Stimulated activated effector memory CD8-positive, alpha-beta T cell treated with anti-CD3 and anti-CD28 coated beads, Interleukin-12 subunit alpha, Interleukin-12 subunit beta, amount 100 ng/mL, for 72 hours (primary cell): ENCODE results near the gene CDK18.

Experiments used
- ATAC-seq: fragments of 150-1000 bp; cut with Tn5 transposase; 2 replicates; pipeline ENCODE4 v1.10.0; 2021
- DNase-seq, 2 donors: peaks; one replicate each; pipeline ENCODE4 v3.0.0; 2021 to 2022; ENCODE audit warnings: low spot score in 2 of 2
- H3K27ac Mint-ChIP-seq: one replicate; pipeline ENCODE4 v1.8.0; 2022; ENCODE audit warnings: mild to moderate bottlenecking, mixed read lengths
- H3K36me3 Mint-ChIP-seq: one replicate; pipeline ENCODE4 v1.8.0; 2022; ENCODE audit warnings: mild to moderate bottlenecking, mixed read lengths
- H3K4me1 Mint-ChIP-seq: one replicate; pipeline ENCODE4 v1.8.0; 2022; ENCODE audit warnings: mixed read lengths
- H3K4me3 Mint-ChIP-seq: one replicate; pipeline ENCODE4 v1.8.0; 2022; ENCODE audit warnings: mild to moderate bottlenecking, mixed read lengths
- H3K9me3 Mint-ChIP-seq: one replicate; pipeline ENCODE4 v1.8.0; 2022; ENCODE audit warnings: mixed read lengths

Gene CDK18

DNA sequence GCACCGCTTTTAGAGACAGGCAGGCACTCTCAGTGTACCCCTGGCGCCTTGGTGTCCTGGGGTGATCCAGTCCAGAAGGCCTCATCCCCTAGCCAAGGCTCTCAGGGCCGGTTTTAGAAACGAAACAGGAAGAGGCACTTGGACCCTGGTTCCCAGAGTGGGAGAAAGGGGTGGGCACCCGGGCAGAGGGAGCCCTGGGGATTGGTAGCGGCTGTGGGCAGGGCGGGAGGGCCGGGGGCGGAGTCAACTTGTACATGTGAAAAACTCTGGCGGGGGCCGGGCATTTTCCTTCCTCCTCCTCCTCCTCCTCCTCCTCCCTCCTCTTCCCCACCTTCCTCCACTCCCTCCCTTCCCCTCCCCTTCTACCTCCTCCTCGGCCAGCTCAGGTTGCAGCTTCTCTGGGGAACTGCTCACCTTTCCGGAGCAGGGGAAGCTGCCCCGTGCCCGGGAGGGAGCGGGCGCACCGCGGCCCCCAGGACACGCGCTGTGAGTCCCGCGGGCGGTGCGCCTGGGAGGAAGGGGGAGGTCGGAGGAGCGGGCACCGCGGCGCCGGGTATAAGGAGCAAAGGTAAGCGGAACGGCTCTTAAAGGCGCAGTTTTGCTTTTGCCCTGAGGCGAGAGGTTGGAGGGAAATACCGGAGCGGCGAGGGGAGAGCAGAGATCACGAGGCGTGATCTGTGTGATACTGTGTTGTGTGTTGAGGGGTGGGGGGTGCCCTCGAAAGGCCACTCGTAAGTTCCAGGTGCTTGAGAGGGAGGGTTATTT lies at the start of gene CDK18:
Gene CDK18, plus strand, starts transcription at position 359 of the 765 bp plus-strand sequence. CDS start 18,499 bp downstream, outside the sequence.
- peak; percentile 21 to 60 for DNase-seq
- ATAC-seq: peak; percentile 68
- Mint-ChIP-seq H3K4me3 (peak within 1 kb of the TSS; percentile 72), H3K36me3 (no peaks in the 10 kb centered on the region), H3K4me1 (peaks cover 14% of the 10 kb centered on the region), H3K27ac (peak within 1 kb of the TSS; percentile 74), H3K9me3 (no peaks in the 10 kb centered on the region)

DNA sequence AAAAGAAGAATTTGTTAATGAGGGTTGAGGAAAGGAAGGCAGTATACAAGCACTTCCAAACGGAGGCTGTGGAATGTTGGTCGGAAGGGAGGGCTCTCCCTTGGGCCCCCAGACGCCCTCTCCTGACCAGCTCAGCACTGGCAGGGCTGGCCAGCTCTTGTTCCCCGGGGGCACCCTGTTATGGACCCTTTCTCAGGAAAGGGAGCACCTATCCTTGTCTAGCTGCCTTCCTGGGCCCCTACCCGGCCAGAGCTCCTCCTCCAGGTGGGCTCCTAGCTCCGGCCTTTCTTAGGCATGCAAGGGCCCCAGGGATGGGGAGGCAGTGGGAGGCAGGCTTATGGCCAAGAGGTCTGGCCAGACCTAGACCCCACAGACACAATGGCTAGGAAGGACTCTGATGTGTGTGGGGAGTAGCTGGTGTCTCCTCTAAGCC lies 49.5 kb upstream of the CDK18 start:
- peaks cover 35% of the 10 kb centered on the region for H3K4me1 Mint-ChIP-seq
- H3K4me3 Mint-ChIP-seq: no peak overlapping the region
- H3K9me3 Mint-ChIP-seq: no peaks in the 10 kb centered on the region
- no peak for DNase-seq
- no peak overlapping the region for H3K27ac Mint-ChIP-seq
- ATAC-seq: no peak
- no peaks in the 10 kb centered on the region for H3K36me3 Mint-ChIP-seq

DNA sequence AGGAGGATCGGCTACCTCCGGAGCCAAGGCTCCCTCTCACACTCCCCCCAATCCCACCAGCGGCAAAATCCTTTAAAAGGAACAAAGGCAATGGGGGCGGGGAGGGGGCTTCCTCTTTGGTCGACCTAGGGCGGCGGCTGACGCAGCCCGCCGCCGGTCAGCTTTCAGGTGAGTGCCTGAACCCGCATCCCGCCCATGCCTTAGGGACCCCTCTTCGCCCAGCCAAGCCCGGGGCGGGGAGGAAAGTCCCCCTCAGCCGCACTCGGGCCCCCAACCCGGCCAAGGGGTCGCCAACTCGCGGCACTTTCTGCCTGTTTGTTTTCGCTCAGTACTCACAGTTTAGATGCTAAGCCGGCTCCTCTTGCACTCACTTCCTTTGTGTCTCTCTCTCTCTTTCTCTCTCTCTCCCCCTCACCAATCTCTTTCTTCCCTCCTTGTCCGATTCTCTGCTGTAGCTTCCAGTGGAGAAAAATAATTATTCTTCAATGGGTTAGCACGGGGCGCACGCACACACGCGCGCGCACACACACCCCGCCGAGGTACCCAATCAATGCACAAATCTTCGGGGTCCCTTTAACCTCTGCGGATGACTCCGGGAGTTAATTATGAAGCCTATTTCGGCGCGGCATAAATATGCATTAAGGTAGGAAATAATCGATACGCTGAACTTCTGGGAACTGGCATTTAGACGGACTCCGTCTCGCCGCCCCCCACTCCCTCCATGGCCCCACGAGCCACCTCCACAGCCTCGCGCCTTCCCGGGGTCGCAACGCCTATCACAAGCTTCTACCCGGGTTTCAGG lies 48.7 kb upstream of the CDK18 start, which contains the start of gene BLACAT1:
Gene BLACAT1, minus strand, starts transcription at position 465 of the 802 bp plus-strand sequence.
- Mint-ChIP-seq H3K36me3 (no peaks in the 10 kb centered on the region), H3K9me3 (no peaks in the 10 kb centered on the region)

DNA sequence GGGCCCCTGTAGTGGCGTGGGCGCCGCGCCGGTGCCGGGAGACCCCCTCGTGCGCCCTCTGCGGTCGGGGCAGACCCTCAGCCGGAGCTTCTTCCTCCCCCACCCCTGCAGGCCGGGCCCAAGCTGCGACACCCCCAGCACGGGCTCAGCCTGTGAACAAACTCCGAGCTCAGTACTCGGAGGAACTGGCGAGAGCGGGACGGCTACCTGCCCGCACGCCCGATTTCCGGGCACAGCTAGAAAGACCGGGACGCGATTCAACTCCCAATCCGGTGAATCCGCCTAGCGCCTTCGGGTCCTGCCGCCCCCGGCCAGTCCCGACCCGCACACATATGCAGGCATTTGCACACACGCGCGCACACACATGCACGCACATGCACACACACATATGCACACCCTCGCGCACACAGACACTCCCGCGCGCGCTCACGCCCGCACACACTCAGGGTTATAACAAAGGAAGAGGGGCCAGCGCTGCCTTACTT lies 48.0 kb upstream of the CDK18 start:
- DNase-seq (no peak), ATAC-seq (no peak)
- peak overlapping the region; percentile 74 for H3K4me3 Mint-ChIP-seq
- H3K27ac Mint-ChIP-seq: no peak overlapping the region
- peaks cover 20% of the 10 kb centered on the region for H3K4me1 Mint-ChIP-seq
- H3K36me3 Mint-ChIP-seq: no peaks in the 10 kb centered on the region
- no peaks in the 10 kb centered on the region for H3K9me3 Mint-ChIP-seq

More for the DNA sequence above, 48.7 kb upstream of the CDK18 start, which contains the start of gene BLACAT1:
- DNase-seq: no peak
- H3K27ac Mint-ChIP-seq: no peak within 1 kb of the TSS
- ATAC-seq: no peak
- H3K4me3 Mint-ChIP-seq: peak within 1 kb of the TSS; percentile 74
- peaks cover 26% of the 10 kb centered on the region for H3K4me1 Mint-ChIP-seq

DNA sequence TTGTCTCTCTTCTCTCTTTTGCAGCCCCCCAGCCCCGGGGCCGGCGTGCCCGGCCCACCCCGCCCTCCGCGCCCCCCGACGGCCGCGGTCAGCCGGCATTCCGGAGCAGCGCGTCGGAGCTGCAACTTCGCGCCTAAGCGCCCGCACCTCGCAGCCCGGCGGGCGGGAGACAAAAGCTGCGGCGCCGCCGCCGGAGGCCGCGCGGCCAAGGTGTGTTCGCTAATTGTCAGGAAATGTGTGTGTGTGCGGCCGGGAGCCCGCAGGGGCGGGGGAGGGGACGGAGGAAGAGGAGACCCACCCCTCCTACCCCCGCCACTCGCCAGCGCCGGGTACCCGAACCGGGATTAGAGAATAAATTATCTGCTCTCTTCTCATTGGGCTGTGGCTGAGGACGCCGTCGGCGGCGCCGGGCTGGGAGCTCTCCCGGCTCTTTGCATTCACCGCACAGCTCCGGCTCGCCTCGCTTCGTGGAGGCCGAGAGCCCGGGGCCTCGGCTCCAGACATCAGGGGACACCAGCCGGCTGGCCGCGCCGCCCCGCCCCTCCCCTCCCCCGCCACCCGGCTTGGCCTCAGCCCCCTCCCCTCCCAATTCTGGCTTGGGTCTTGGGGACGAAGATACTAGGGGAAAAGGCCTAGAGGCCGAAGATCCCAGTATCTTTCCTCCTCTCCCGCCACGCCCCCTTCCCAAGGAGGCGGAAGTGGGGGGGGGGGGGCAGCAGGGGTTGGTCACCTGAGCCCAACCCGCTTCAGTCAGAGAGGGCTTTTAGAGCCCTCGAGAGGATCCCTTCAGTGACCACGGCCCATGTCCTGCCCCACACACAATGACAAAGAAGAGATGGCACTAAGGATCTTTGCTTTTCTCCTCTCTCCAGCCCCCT lies 47.4 kb upstream of the CDK18 start:
- DNase-seq (no peak), ATAC-seq (no peak)
- no peak overlapping the region for H3K27ac Mint-ChIP-seq

DNA sequence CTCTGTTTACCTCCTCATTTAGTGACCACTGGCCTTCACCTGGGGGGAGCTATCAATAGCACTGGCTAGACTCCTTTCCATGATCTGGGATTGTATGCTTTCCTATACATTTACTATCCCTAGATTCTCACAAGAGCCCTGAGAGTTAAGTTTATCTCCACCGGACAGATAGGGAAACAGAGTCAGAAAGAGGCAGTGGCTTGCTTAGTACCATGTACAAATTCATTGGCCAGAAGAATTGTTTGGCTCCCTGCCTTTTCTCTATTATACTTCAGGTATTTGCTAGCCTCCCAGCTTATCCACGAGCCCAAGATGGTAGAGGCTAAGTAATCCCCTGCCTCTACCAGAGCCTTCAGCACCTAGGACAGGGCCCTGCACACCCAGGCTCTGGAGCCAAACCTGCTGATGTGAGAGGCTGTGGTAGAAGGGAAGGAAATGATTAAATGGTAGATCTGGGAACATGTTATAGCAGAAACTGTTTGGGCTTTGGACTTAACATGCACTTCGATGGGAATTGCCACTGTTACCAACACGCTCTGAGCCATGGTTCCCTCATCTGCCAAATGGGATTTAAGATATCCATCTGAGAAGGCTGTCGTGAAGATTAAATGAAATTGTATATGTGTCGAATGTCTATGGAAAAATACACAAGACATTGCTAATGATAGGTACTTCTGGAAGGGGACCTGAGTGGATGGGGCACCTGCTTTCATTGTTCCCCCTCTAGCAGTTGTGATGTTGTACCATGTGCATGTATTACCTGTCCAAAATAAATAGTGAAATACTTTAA lies 45.5 kb upstream of the CDK18 start:
- no peak for DNase-seq
- Mint-ChIP-seq H3K4me1 (peaks cover 19% of the 10 kb centered on the region), H3K9me3 (no peaks in the 10 kb centered on the region), H3K27ac (no peak overlapping the region), H3K4me3 (no peak overlapping the region), H3K36me3 (no peaks in the 10 kb centered on the region)
- peak; percentile 64 for ATAC-seq

More for the DNA sequence above, 47.4 kb upstream of the CDK18 start:
- H3K9me3 Mint-ChIP-seq: no peaks in the 10 kb centered on the region
- peaks cover 19% of the 10 kb centered on the region for H3K4me1 Mint-ChIP-seq
- peak overlapping the region; percentile 74 for H3K4me3 Mint-ChIP-seq
- no peaks in the 10 kb centered on the region for H3K36me3 Mint-ChIP-seq

DNA sequence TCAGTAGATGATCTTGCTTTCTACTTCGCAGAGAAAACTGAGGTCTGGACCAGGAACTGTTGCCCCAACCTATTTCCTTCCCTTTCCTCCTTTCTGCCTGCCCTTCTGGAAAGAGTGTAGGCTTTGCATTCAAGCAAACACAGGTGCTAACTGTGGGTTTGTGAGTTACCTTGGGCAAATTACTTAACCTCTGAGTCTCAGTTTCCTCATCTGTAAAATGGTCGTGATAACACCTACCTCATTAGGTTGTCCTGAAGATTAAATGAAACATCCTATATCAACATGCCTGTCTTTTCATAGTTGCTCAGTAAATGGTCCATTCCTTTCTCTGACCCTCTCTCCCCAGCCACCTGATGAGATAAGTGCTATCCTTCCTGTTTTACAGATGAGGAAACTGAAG lies 39.1 kb upstream of the CDK18 start:
- Mint-ChIP-seq H3K4me3 (no peak overlapping the region), H3K36me3 (no peaks in the 10 kb centered on the region)

DNA sequence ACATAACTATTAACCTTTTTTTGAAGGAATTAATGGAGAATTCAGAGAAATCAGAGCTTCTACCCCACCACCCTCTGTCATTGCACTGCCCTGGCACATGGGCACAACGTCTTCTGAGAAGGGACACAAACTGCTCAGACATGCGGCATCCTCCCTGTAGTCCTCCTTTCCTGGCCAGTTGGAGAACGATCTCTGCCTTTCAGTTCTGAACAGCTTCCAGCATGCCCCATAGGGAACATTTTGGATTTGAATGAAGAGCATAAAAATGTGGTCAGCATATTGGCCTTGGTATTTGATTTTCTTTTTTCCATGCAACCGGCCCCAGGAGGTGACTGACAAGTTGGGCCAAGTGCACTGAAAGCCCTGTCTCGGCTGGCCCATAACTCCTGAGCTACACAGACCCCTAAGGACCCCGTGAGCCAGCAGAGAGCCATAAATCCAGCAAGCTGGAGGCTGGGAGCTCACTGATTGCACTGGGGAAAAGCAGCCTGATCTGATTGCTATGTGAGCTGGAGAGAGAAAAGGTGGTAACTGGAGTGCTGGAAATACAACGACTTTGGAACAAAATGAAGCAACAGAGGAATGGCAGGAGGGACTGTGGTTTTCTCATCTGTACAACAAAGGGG lies 37.8 kb upstream of the CDK18 start:
- no peaks in the 10 kb centered on the region for H3K36me3 Mint-ChIP-seq
- H3K4me3 Mint-ChIP-seq: no peak overlapping the region
- peaks cover 1% of the 10 kb centered on the region for H3K4me1 Mint-ChIP-seq
- no peaks in the 10 kb centered on the region for H3K9me3 Mint-ChIP-seq
- no peak overlapping the region for H3K27ac Mint-ChIP-seq
- no peak for ATAC-seq
- no peak for DNase-seq

More for the DNA sequence above, 39.1 kb upstream of the CDK18 start:
- Mint-ChIP-seq H3K4me1 (no peaks in the 10 kb centered on the region), H3K27ac (no peak overlapping the region), H3K9me3 (no peaks in the 10 kb centered on the region)
- no peak for ATAC-seq
- DNase-seq: no peak

DNA sequence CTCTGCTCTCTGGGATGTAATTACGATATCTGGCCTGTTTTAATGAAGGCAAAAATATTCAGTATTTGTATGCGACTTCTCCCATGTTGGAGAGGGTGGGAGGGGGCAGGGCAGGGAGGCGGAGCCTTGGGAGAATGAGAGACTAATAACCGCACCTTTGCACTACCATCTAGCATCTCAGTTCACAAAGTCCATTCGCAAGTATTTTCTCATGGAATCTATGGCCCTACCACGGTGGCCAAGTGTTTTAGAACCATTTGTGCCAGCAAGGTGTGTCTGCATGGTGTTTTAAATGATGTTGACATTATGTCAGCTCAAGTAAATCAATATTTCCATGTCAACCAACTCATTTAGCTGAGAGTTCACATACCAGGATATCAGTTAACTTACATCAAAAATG lies 34.3 kb upstream of the CDK18 start:
- DNase-seq: no peak
- Mint-ChIP-seq H3K9me3 (peaks cover 6% of the 10 kb centered on the region), H3K36me3 (no peaks in the 10 kb centered on the region), H3K4me3 (no peak overlapping the region), H3K4me1 (peaks cover 15% of the 10 kb centered on the region), H3K27ac (no peak overlapping the region)
- no peak for ATAC-seq

DNA sequence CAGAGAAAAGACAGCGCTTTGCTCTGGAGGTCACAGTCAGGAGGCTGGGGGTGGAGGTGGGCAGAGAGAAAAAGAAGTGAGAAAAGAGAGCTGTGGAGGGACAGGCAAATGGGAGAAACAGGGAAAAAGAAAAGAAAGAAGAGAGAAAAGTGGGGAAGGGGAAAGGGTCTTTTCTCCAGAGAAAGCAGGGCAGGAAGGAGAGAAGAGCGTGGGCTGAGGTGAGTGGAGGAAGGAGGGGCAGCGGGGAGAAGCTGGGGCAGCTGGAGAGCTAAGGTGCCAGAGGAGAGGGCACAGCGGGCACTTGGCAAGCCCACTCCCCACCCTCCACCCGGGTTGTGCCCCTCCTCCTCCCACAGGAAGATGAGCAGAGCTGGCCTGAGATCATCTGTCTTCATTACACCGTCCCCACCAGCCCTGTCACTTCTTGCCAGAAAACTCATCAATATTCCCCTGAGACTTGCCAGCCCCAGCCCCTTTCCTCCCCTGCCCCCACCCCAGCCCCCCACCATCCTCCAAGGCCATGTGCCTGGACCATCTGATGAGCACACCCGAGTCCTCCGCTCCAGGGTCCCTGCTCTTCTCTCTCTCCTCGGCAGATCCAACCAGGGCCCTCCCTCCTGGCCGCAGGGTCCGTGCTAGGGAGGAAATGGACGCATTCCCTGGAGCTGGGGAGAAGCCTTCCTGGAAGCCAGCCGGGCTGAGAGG lies 31.6 kb upstream of the CDK18 start:
- Mint-ChIP-seq H3K36me3 (no peaks in the 10 kb centered on the region), H3K4me1 (peaks cover 18% of the 10 kb centered on the region), H3K27ac (peak overlapping the region; percentile 33), H3K9me3 (peaks cover 10% of the 10 kb centered on the region), H3K4me3 (peak overlapping the region; percentile 6)
- DNase-seq (no peak), ATAC-seq (no peak)

DNA sequence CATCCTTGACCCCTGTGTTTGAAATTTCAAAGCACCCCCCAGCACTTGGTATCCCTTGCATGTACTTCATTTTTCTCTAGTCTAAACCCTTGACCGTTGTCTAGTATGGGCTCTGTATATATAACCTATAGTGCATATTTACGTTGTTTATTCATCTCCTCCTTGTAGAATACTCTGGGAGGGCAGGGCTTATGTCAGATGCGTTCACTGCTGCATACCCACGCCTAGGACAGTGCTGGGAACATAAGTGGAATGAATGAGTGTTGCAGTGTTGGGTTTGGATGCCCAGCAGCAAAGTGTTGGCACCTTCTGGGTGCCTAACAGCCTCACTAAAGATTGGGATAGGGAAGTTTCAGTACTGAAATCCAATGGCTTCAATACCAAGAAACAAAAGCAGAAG lies 31.0 kb upstream of the CDK18 start:
- ATAC-seq (no peak), DNase-seq (no peak)
- peaks cover 10% of the 10 kb centered on the region for H3K9me3 Mint-ChIP-seq
- peaks cover 20% of the 10 kb centered on the region for H3K4me1 Mint-ChIP-seq
- no peak overlapping the region for H3K4me3 Mint-ChIP-seq
- no peaks in the 10 kb centered on the region for H3K36me3 Mint-ChIP-seq
- H3K27ac Mint-ChIP-seq: no peak overlapping the region

DNA sequence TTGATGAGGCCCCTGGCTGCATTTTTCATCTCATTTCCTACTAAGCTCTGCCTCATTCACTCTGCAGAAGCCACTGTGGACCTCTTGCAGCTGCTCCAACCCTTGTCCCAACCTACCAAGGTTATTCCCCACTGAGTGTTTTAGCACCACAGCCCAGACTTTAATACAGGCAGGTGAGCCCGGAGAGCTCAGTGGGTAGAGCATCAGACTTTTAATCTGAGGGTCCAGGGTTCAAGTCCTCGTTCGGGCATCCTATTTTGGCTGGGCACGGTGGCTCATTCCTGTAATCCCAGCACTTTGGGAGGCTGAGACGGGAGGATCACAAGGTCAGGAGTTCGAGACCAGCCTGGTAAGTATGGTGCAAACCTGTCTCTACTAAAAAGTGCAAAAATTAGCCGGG lies 30.5 kb upstream of the CDK18 start:
- Mint-ChIP-seq H3K9me3 (peaks cover 10% of the 10 kb centered on the region), H3K36me3 (no peaks in the 10 kb centered on the region), H3K27ac (no peak overlapping the region), H3K4me1 (peaks cover 20% of the 10 kb centered on the region), H3K4me3 (no peak overlapping the region)
- no peak for DNase-seq
- no peak for ATAC-seq

DNA sequence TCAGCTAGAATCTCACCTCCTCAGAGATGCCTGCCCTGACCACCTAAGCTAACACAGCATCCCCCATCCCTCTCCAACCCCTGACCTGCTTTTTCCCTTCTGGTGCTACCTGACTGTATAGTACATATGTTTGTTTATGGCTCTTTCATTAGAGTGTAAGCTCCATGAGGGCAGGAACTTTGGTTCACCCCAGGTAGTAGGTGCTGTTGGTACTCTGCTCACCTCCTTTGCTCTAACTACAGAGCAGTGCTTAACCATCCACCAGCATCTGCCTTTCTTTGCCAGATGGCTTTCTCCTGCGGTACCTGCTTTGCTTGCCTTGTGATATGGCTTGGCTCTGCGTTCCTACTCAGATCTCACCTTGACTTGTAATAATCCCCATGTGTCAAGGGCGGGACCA lies 29.9 kb upstream of the CDK18 start:
- Mint-ChIP-seq H3K36me3 (no peaks in the 10 kb centered on the region), H3K9me3 (peaks cover 10% of the 10 kb centered on the region), H3K27ac (no peak overlapping the region), H3K4me1 (peaks cover 24% of the 10 kb centered on the region), H3K4me3 (no peak overlapping the region)
- DNase-seq: no peak
- no peak for ATAC-seq
